Neural progenitor cell (in vitro differentiated cells): ENCODE results near the gene PRUNE2.

Experiments used
- CTCF ChIP-seq: fragments of 200-600 bp; sonication (generic); IDR thresholded peaks from 2 replicates; pipeline ENCODE4 v1.5.1; 2017; ENCODE audit warnings: antibody characterized with exemption, mild to moderate bottlenecking
- EZH2 ChIP-seq: fragments of 200-600 bp; sonication (generic); IDR thresholded peaks from 2 replicates; pipeline ENCODE4 v1.6.1; 2017; ENCODE audit warnings: antibody characterized with exemption, mild to moderate bottlenecking, moderate library complexity
- EZH2phosphoT487 ChIP-seq: fragments of 200-600 bp; sonication (generic); IDR thresholded peaks from 2 replicates; pipeline ENCODE4 v1.6.1; 2017; ENCODE audit warnings: antibody characterized with exemption

- no peak for TF ChIP-seq CTCF
- TF ChIP-seq EZH2, result no peak
- no peak for TF ChIP-seq EZH2phosphoT487
Measured at GRCh38 chr9:76716085-76716672, 189.7 kb downstream of the PRUNE2 start.
